H9 (cell line): Measurements from ENCODE around the gene WHRN. TPM values are rescaled to one million over a fixed set of nuclear protein-coding genes. Genes with fewer than 3 reads are reported as not detected.

Experiments used
- DNase-seq: peaks from one replicate; pipeline ENCODE4 v3.0.0-alpha.2; 2017
- H2AFZ ChIP-seq: one replicate; pipeline ENCODE4 v1.6.1; 2013; ENCODE audit warnings: mild to moderate bottlenecking, low read length, control low read depth, moderate library complexity
- H2AK5ac ChIP-seq: 2 replicates; pipeline ENCODE4 v1.6.1; 2013; ENCODE audit warnings: low read length, control low read depth, mixed read lengths; ENCODE audit not compliant: insufficient read length
- H2BK120ac ChIP-seq: one replicate; pipeline ENCODE4 v1.6.1; 2013; ENCODE audit warnings: low read depth, mild to moderate bottlenecking, low read length, control low read depth, inconsistent platforms; ENCODE audit not compliant: poor library complexity, severe bottlenecking
- H2BK12ac ChIP-seq: 2 replicates; pipeline ENCODE4 v1.6.1; 2013; ENCODE audit warnings: low read length, control low read depth, mixed read lengths, low read depth; ENCODE audit not compliant: insufficient read length
- H2BK15ac ChIP-seq: 2 replicates; pipeline ENCODE4 v1.6.1; 2013; ENCODE audit warnings: low read depth, low read length, control low read depth
- H2BK20ac ChIP-seq: one replicate; pipeline ENCODE4 v1.6.1; 2013; ENCODE audit warnings: low read depth, mild to moderate bottlenecking, low read length, control low read depth, inconsistent platforms; ENCODE audit not compliant: poor library complexity, severe bottlenecking
- H2BK5ac ChIP-seq: 2 replicates; pipeline ENCODE4 v1.6.1; 2013; ENCODE audit warnings: low read length, control low read depth, mixed read lengths; ENCODE audit not compliant: insufficient read length
- H3K14ac ChIP-seq: 2 replicates; pipeline ENCODE4 v1.6.1; 2013; ENCODE audit warnings: low read length, control low read depth; ENCODE audit not compliant: insufficient read depth
- H3K18ac ChIP-seq: 2 replicates; pipeline ENCODE4 v1.6.1; 2013; ENCODE audit warnings: low read depth, mild to moderate bottlenecking, mixed read lengths, low read length, control low read depth; ENCODE audit not compliant: insufficient read length
- H3K23ac ChIP-seq: 2 replicates; pipeline ENCODE4 v1.6.1; 2013; ENCODE audit warnings: low read length, control low read depth, mixed read lengths, low read depth; ENCODE audit not compliant: insufficient read length
- H3K23me2 ChIP-seq: 2 replicates; pipeline ENCODE4 v1.6.1; 2013; ENCODE audit warnings: low read depth, mild to moderate bottlenecking, mixed read lengths, low read length, control low read depth; ENCODE audit not compliant: insufficient read length, poor library complexity, severe bottlenecking
- H3K27ac ChIP-seq: 2 replicates; pipeline ENCODE4 v1.5.1; 2013; ENCODE audit warnings: low read length, control low read depth, mixed read lengths, low read depth; ENCODE audit not compliant: insufficient read length
- H3K27me3 ChIP-seq: 2 replicates; pipeline ENCODE4 v1.6.1; 2013; ENCODE audit warnings: low read length, control low read depth, inconsistent platforms; ENCODE audit not compliant: insufficient read depth
- H3K4ac ChIP-seq: 2 replicates; pipeline ENCODE4 v1.6.1; 2013; ENCODE audit warnings: low read depth, mild to moderate bottlenecking, control low read depth, inconsistent platforms, low read length, moderate library complexity
- H3K4me1 ChIP-seq: 2 replicates; pipeline ENCODE4 v1.6.1; 2013; ENCODE audit warnings: low read length, control low read depth, inconsistent platforms; ENCODE audit not compliant: insufficient read depth
- H3K4me2 ChIP-seq: 2 replicates; pipeline ENCODE4 v1.6.1; 2013; ENCODE audit warnings: low read length, control low read depth, mixed read lengths; ENCODE audit not compliant: insufficient read length, insufficient read depth
- H3K56ac ChIP-seq: 2 replicates; pipeline ENCODE4 v1.6.1; 2013; ENCODE audit warnings: low read depth, mild to moderate bottlenecking, mixed read lengths, low read length, control low read depth; ENCODE audit not compliant: insufficient read length
- H3K79me1 ChIP-seq: 2 replicates; pipeline ENCODE4 v1.6.1; 2013; ENCODE audit warnings: low read depth, mild to moderate bottlenecking, moderate library complexity, low read length, control low read depth, inconsistent platforms; ENCODE audit not compliant: insufficient read depth, poor library complexity, severe bottlenecking
- H3K79me2 ChIP-seq: 2 replicates; pipeline ENCODE4 v1.6.1; 2013; ENCODE audit warnings: low read length, control low read depth, inconsistent platforms; ENCODE audit not compliant: insufficient read depth
- H3K9ac ChIP-seq: 2 replicates; pipeline ENCODE4 v1.6.1; 2013; ENCODE audit warnings: low read length, control low read depth, mixed read lengths; ENCODE audit not compliant: insufficient read length; ENCODE audit errors: extremely low read depth
- H3K9me3 ChIP-seq: one replicate; pipeline ENCODE4 v1.6.1; 2013; ENCODE audit warnings: low read depth, low read length, inconsistent platforms; ENCODE audit not compliant: control insufficient read depth
- H3T11ph ChIP-seq: one replicate; pipeline ENCODE4 v1.6.1; 2013; ENCODE audit warnings: mild to moderate bottlenecking, low read length, control low read depth, inconsistent platforms
- H4K20me1 ChIP-seq: one replicate; pipeline ENCODE4 v1.6.1; 2013; ENCODE audit not compliant: control insufficient read depth, insufficient read length, insufficient read depth
- H4K5ac ChIP-seq: 2 replicates; pipeline ENCODE4 v1.6.1; 2013; ENCODE audit warnings: low read depth, mild to moderate bottlenecking, mixed read lengths, low read length, control low read depth; ENCODE audit not compliant: insufficient read length
- H4K8ac ChIP-seq: replicated peaks from 2 replicates; pipeline ENCODE4 v1.6.1; 2013; ENCODE audit warnings: low read length, control low read depth, mixed read lengths, low read depth; ENCODE audit not compliant: insufficient read length
- H4K91ac ChIP-seq: 2 replicates; pipeline ENCODE4 v1.6.1; 2013; ENCODE audit warnings: low read depth, mild to moderate bottlenecking, moderate library complexity, mixed read lengths, low read length, control low read depth; ENCODE audit not compliant: insufficient read length
- H3K27ac Mint-ChIP-seq, 3 experiments: 2 replicates in 2 of 3; 3 replicates in 1 of 3; pipeline ENCODE4 v1.8.0; 2020 to 2021; ENCODE audit warnings: mixed read lengths in 3 of 3, mild to moderate bottlenecking in 1 of 3, moderate library complexity in 1 of 3
- H3K27me3 Mint-ChIP-seq: 2 replicates; pipeline ENCODE4 v1.8.0; 2021; ENCODE audit warnings: low read depth, mild to moderate bottlenecking, moderate library complexity, mixed read lengths
- H3K36me3 Mint-ChIP-seq, 3 experiments: 2 replicates in 2 of 3; 3 replicates in 1 of 3; pipeline ENCODE4 v1.8.0; 2020 to 2021; ENCODE audit warnings: low read depth in 3 of 3, mixed read lengths in 3 of 3; ENCODE audit not compliant: insufficient read depth in 1 of 3
- H3K4me1 Mint-ChIP-seq, 2 experiments: 2 replicates each; pipeline ENCODE4 v1.8.0; 2020; ENCODE audit warnings: mixed read lengths in 2 of 2
- H3K4me3 Mint-ChIP-seq, 2 experiments: 2 replicates in 1 of 2; 3 replicates in 1 of 2; pipeline ENCODE4 v1.8.0; 2020 to 2021; ENCODE audit warnings: mild to moderate bottlenecking in 2 of 2, mixed read lengths in 2 of 2, moderate library complexity in 1 of 2
- H3K9me3 Mint-ChIP-seq, 2 experiments: 2 replicates in 1 of 2; 3 replicates in 1 of 2; pipeline ENCODE4 v1.8.0; 2020; ENCODE audit warnings: mild to moderate bottlenecking in 2 of 2, mixed read lengths in 2 of 2, moderate library complexity in 1 of 2
- WGBS: extraction: QIAGEN DNeasy Blood & Tissue Kit; methylation state at CpG from one replicate; pipeline ENCODE4 v1.1.7; 2013; ENCODE audit warnings: missing lambda C conversion rate, low lambda C conversion rate, mixed read lengths; ENCODE audit not compliant: insufficient read length; ENCODE audit errors: extremely low coverage; 5-methylcytosine and 5-hydroxymethylcytosine counted together
- total RNA-seq: library from RNA; stranded (reverse); gene quantifications from 2 replicates; pipeline ENCODE4 v1.2.1, GENCODE V29; 2021
- TF ChIP-seq, protein P1 (sequence below): fragments of 200-600 bp; sonication (generic); conservative IDR thresholded peaks from 3 replicates; pipeline ENCODE4 v1.8.0; 2021; ENCODE audit warnings: antibody characterized with exemption, mild to moderate bottlenecking

WHRN gene
- total RNA-seq, 1 experiment from 2014 or later, result 2.2 TPM

GRCh38 chr9:114503009-114503408 lies 2.3 kb downstream of the WHRN start:
- no peaks in the 10 kb centered on the region; the same call in 1 of the 2 replicates for H3K27me3 ChIP-seq
- WGBS, result no CpG with 5 or more reads among the region's 7 CpGs
- no peak for DNase-seq
- Mint-ChIP-seq H3K4me3 (peak overlapping the region in 1 of 2 experiments; percentile 71; a peak in 3 of 5 replicates), H3K27ac (0 out of 7 replicates have a peak overlapping the region, but pooled peaks of 1 of the 3 experiments have one; percentile 18), H3K36me3 (peaks cover 0 to 2% (median 0%) of the 10 kb centered on the region in 3 experiments; a peak in 2 of 7 replicates), H3K9me3 (peaks cover 0 to 3% of the 10 kb centered on the region in 2 experiments; a peak in 2 of 5 replicates), H3K27me3 (peaks cover 52% of the 10 kb centered on the region), H3K4me1 (peaks cover 35 to 55% of the 10 kb centered on the region in 2 experiments)
- no peak overlapping the region for H4K91ac ChIP-seq
- no peak overlapping the region for H3K4ac ChIP-seq
- no peak overlapping the region for H3K9ac ChIP-seq
- no peak overlapping the region for H2BK15ac ChIP-seq
- no peak overlapping the region for H2BK12ac ChIP-seq
- no peak overlapping the region for H4K8ac ChIP-seq
- no peak overlapping the region for H3T11ph ChIP-seq
- no peak overlapping the region for H2BK120ac ChIP-seq
- H4K20me1 ChIP-seq, result no peaks in the 10 kb centered on the region
- no peak overlapping the region for H3K27ac ChIP-seq
- H2AK5ac ChIP-seq, result no peak overlapping the region
- H3K14ac ChIP-seq, result peak overlapping the region; percentile 6; the same call in 1 of the 2 replicates
- TF ChIP-seq, protein P1, sequence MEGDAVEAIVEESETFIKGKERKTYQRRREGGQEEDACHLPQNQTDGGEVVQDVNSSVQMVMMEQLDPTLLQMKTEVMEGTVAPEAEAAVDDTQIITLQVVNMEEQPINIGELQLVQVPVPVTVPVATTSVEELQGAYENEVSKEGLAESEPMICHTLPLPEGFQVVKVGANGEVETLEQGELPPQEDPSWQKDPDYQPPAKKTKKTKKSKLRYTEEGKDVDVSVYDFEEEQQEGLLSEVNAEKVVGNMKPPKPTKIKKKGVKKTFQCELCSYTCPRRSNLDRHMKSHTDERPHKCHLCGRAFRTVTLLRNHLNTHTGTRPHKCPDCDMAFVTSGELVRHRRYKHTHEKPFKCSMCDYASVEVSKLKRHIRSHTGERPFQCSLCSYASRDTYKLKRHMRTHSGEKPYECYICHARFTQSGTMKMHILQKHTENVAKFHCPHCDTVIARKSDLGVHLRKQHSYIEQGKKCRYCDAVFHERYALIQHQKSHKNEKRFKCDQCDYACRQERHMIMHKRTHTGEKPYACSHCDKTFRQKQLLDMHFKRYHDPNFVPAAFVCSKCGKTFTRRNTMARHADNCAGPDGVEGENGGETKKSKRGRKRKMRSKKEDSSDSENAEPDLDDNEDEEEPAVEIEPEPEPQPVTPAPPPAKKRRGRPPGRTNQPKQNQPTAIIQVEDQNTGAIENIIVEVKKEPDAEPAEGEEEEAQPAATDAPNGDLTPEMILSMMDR, result no peak
- no peak overlapping the region for H3K4me2 ChIP-seq
- H3K79me2 ChIP-seq, result no peaks in the 10 kb centered on the region
- no peak overlapping the region for H4K5ac ChIP-seq
- H3K56ac ChIP-seq, result no peak overlapping the region
- H3K4me1 ChIP-seq, result peaks cover 4% of the 10 kb centered on the region
- no peak overlapping the region for H2BK20ac ChIP-seq
- H2BK5ac ChIP-seq, result no peak overlapping the region
- H3K79me1 ChIP-seq, result no peaks in the 10 kb centered on the region
- H3K23me2 ChIP-seq, result peaks cover 18% of the 10 kb centered on the region
- no peak overlapping the region for H3K18ac ChIP-seq
- no peak overlapping the region for H2AFZ ChIP-seq
- H3K9me3 ChIP-seq, result no peaks in the 10 kb centered on the region
- no peak overlapping the region for H3K23ac ChIP-seq
